ENCODE measurements around the gene ANKRD36C. TPM values are rescaled to one million over a fixed set of nuclear protein-coding genes. Genes with fewer than 3 reads are reported as not detected.
A peak's percentile ranks its signal among the peaks of the same experiment; 100 is the strongest.
"Not testable (repeated sequence)": the region's sequence is repeated elsewhere in the genome, so short reads cannot be mapped to it uniquely, and the experiment has no call there.

ANKRD36C gene
- total RNA-seq: 10 to 100 TPM; 36.0 to 37.2 TPM
- long read RNA-seq, donor 1, partial matches to known transcripts: 0 of 5 reads
- long read RNA-seq, donor 1, other reads (novel, unspliced or antisense): 5 of 5 reads
- long read RNA-seq, donor 2, partial matches to known transcripts: 22 of 32 reads
- long read RNA-seq, donor 2, other reads (novel, unspliced or antisense): 9 of 32 reads

- intact Hi-C loops (cut with DNase I); DNase-seq (ENCODE audit: low spot score): not testable (repeated sequence)
Measured at GRCh38 chr2:95991351-95992094, at the start of gene ANKRD36C. Gene ANKRD36C (minus strand): TSS chr2:95991824. CDS start chr2:95991708, 116 bp downstream.

- DNase-seq (ENCODE audit: low spot score); intact Hi-C loops (cut with DNase I): not testable (repeated sequence)
Measured at GRCh38 chr2:96035554-96035953, 43.9 kb upstream of the ANKRD36C start.

- DNase-seq (ENCODE audit: low spot score); intact Hi-C loops (cut with DNase I): not testable (repeated sequence)
Measured at GRCh38 chr2:96034792-96035191, 43.2 kb upstream of the ANKRD36C start, which contains the start of gene GPAT2. Gene GPAT2 (minus strand): TSS chr2:96034916. CDS start chr2:96032359, 2,557 bp downstream.

- intact Hi-C loops (cut with DNase I); DNase-seq (ENCODE audit: low spot score): not testable (repeated sequence)
Measured at GRCh38 chr2:96033997-96034396, 42.4 kb upstream of the ANKRD36C start.

- intact Hi-C loops (cut with DNase I): loop anchor here in 1 of 2 donors (10.0 kb wide), 1 partner anchor 87 kb away; the partner anchor contains the start of gene ADRA2B
- not testable (repeated sequence) for DNase-seq (ENCODE audit: low spot score)
Measured at GRCh38 chr2:96027725-96028325, 36.2 kb upstream of the ANKRD36C start.

GRCh38 chr2:96025755-96026154 is 34.1 kb upstream of the ANKRD36C start:
- DNase-seq (ENCODE audit: low spot score): peak; percentile 26
- intact Hi-C loops (cut with DNase I): loop anchor here in 1 of 2 donors (10.0 kb wide), 1 partner anchor 89 kb away; the partner anchor contains the start of gene ADRA2B

GRCh38 chr2:96025194-96025492 is 33.5 kb upstream of the ANKRD36C start:
- intact Hi-C loops (cut with DNase I): loop anchor here in 1 of 2 donors (10.0 kb wide), 1 partner anchor 90 kb away; the partner anchor contains the start of gene ADRA2B
- DNase-seq (ENCODE audit: low spot score): peak; percentile 54

GRCh38 chr2:96024336-96025193 is 32.9 kb upstream of the ANKRD36C start:
- intact Hi-C loops (cut with DNase I): loop anchor here in 1 of 2 donors (10.0 kb wide), 1 partner anchor 90 kb away; the partner anchor contains the start of gene ADRA2B
- DNase-seq (ENCODE audit: low spot score): peak; percentile 58

- peak; percentile 42 for DNase-seq (ENCODE audit: low spot score)
- intact Hi-C loops (cut with DNase I): loop anchor here in 1 of 2 donors (10.0 kb wide), 1 partner anchor 91 kb away; the partner anchor contains the start of gene ADRA2B
Measured at GRCh38 chr2:96023701-96024100, 32.1 kb upstream of the ANKRD36C start.

GRCh38 chr2:96022701-96023447 is 31.2 kb upstream of the ANKRD36C start:
- peak; percentile 94 for DNase-seq (ENCODE audit: low spot score)
- intact Hi-C loops (cut with DNase I): loop anchor here in 1 of 2 donors (10.0 kb wide), 1 partner anchor 92 kb away; the partner anchor contains the start of gene ADRA2B

GRCh38 chr2:96022126-96022525 is 30.5 kb upstream of the ANKRD36C start:
- peak; percentile 17 for DNase-seq (ENCODE audit: low spot score)

GRCh38 chr2:96021142-96021541 is 29.5 kb upstream of the ANKRD36C start:
- intact Hi-C loops (cut with DNase I): loop anchor here in 1 of 2 donors (10.0 kb wide), 1 partner anchor 94 kb away; the partner anchor contains the start of gene ADRA2B
- DNase-seq (ENCODE audit: low spot score): not testable (repeated sequence)

More at GRCh38 chr2:96022126-96022525, 30.5 kb upstream of the ANKRD36C start:
- intact Hi-C loops (cut with DNase I): loop anchor here in 1 of 2 donors (10.0 kb wide), 1 partner anchor 93 kb away; the partner anchor contains the start of gene ADRA2B

- intact Hi-C loops (cut with DNase I): loop anchor here in 1 of 2 donors (10.0 kb wide), 1 partner anchor 95 kb away; the partner anchor contains the start of gene ADRA2B
- DNase-seq (ENCODE audit: low spot score): peak; percentile 61
Measured at GRCh38 chr2:96019909-96020590, 28.4 kb upstream of the ANKRD36C start.

- intact Hi-C loops (cut with DNase I); DNase-seq (ENCODE audit: low spot score): not testable (repeated sequence)
Measured at GRCh38 chr2:96016321-96016720, 24.7 kb upstream of the ANKRD36C start.

GRCh38 chr2:96012792-96013264 is 21.2 kb upstream of the ANKRD36C start:
- peak; percentile 31 for DNase-seq (ENCODE audit: low spot score)
- intact Hi-C loops (cut with DNase I): not testable (repeated sequence)

GRCh38 chr2:96012086-96012791 is 20.6 kb upstream of the ANKRD36C start:
- peak; percentile 55 for DNase-seq (ENCODE audit: low spot score)
- intact Hi-C loops (cut with DNase I): not testable (repeated sequence)

- DNase-seq (ENCODE audit: low spot score): peak; percentile 56
- intact Hi-C loops (cut with DNase I): not testable (repeated sequence)
Measured at GRCh38 chr2:96011129-96011455, 19.5 kb upstream of the ANKRD36C start.

All from posterior vena cava (tissue), 2 donors.